Fibroblast of peridontal ligament (primary cell): ENCODE results near the gene NLGN2.

Experiments
- DNase-seq: peaks from one replicate; pipeline ENCODE4 v3.0.0-alpha.2; 2010; ENCODE audit errors: extremely low read depth

NLGN2 gene

GRCh38 chr17:7414837-7415236, 7.2 kb downstream of the NLGN2 start:
- DNase-seq, result no peak

- no peak for DNase-seq
These were observed 8.1 kb downstream of the NLGN2 start for GRCh38 chr17:7415784-7416183.

- no peak for DNase-seq
These were observed 8.7 kb downstream of the NLGN2 start for GRCh38 chr17:7416323-7416722.

- DNase-seq, result no peak
These were observed 9.5 kb downstream of the NLGN2 start for GRCh38 chr17:7417056-7417655.

- DNase-seq, result no peak
These were observed 11.0 kb downstream of the NLGN2 start for GRCh38 chr17:7418472-7419152.

GRCh38 chr17:7419819-7420610, 12.4 kb downstream of the NLGN2 start, which contains the start of gene SPEM1:
Gene SPEM1, plus strand, starts transcription at chr17:7420324. Its CDS starts 61 bp downstream, at chr17:7420385.
- DNase-seq, result no peak

- DNase-seq, result no peak
These were observed 13.5 kb downstream of the NLGN2 start for GRCh38 chr17:7421186-7421585.

GRCh38 chr17:7423679-7424078, 16.0 kb downstream of the NLGN2 start:
- no peak for DNase-seq

GRCh38 chr17:7425316-7425715, 17.7 kb downstream of the NLGN2 start, which contains the start of gene SPEM2:
Gene SPEM2, plus strand, starts transcription at chr17:7425616. Its CDS starts 73 bp downstream, at chr17:7425689.
- no peak for DNase-seq

GRCh38 chr17:7425756-7426155, 18.1 kb downstream of the NLGN2 start:
- DNase-seq, result no peak

GRCh38 chr17:7426203-7426863, 18.7 kb downstream of the NLGN2 start:
- no peak for DNase-seq

GRCh38 chr17:7426896-7427489, 19.3 kb downstream of the NLGN2 start:
- DNase-seq, result no peak

GRCh38 chr17:7427549-7427948, 19.9 kb downstream of the NLGN2 start:
- no peak for DNase-seq

- DNase-seq, result no peak
These were observed 20.9 kb downstream of the NLGN2 start, which contains the start of gene SPEM3 for GRCh38 chr17:7428557-7428956. Gene SPEM3, plus strand, starts transcription at chr17:7428857. Its CDS starts 46 bp downstream, at chr17:7428903.

- no peak for DNase-seq
These were observed 22.1 kb downstream of the NLGN2 start for GRCh38 chr17:7429722-7430121.

GRCh38 chr17:7431231-7431630, 23.6 kb downstream of the NLGN2 start:
- DNase-seq, result no peak

- DNase-seq, result no peak
These were observed 24.7 kb downstream of the NLGN2 start for GRCh38 chr17:7432296-7432695.

GRCh38 chr17:7435676-7436555, 28.3 kb downstream of the NLGN2 start:
- DNase-seq, result no peak

- peak; percentile 58 for DNase-seq
These were observed 29.1 kb downstream of the NLGN2 start for GRCh38 chr17:7436556-7437368.

GRCh38 chr17:7437369-7437863, 29.8 kb downstream of the NLGN2 start:
- no peak for DNase-seq
